MCF 10A (cell line): Measurements from ENCODE around the gene UBTD1. TPM values are rescaled to one million over a fixed set of nuclear protein-coding genes. Genes with fewer than 3 reads are reported as not detected.
A peak's percentile ranks its signal among the peaks of the same experiment; 100 is the strongest.

ENCODE experiments used
- BruUV-seq: library from RNA; stranded (reverse); fragments of 400-500 nt; replicated peaks from 2 replicates; lab custom pipeline; 2021; lab: Mats Ljungman, UMichigan
- CTCF ChIA-PET: fragments of 300-600 bp; sonication (Branson Sonifier 250); formaldehyde crosslinking; extraction: SDS; loops from one replicate; lab custom pipeline; 2021; ENCODE audit warnings: antibody characterized with exemption, inconsistent platforms; lab: Yijun Ruan, JAX
- POLR2A ChIA-PET: fragments of 300-600, 350-650 bp; sonication (Branson Sonifier 250); formaldehyde crosslinking; extraction: SDS; loops from one replicate; lab custom pipeline; 2020; ENCODE audit warnings: antibody characterized with exemption, inconsistent platforms; lab: Yijun Ruan, JAX
- DNase-seq: peaks from one replicate; pipeline ENCODE4 v3.0.0-alpha.2; 2018; ENCODE audit not compliant: unreplicated experiment
- H3K27ac Mint-ChIP-seq: one replicate; pipeline ENCODE4 v1.8.0; 2022; ENCODE audit warnings: mild to moderate bottlenecking, low read depth, mixed read lengths; ENCODE audit not compliant: unreplicated experiment
- H3K27me3 Mint-ChIP-seq: one replicate; pipeline ENCODE4 v1.8.0; 2022; ENCODE audit warnings: mixed read lengths; ENCODE audit not compliant: insufficient read depth, unreplicated experiment
- H3K36me3 Mint-ChIP-seq: one replicate; pipeline ENCODE4 v1.8.0; 2022; ENCODE audit warnings: mild to moderate bottlenecking, moderate library complexity, mixed read lengths; ENCODE audit not compliant: insufficient read depth, unreplicated experiment
- H3K4me1 Mint-ChIP-seq: one replicate; pipeline ENCODE4 v1.8.0; 2022; ENCODE audit warnings: mixed read lengths; ENCODE audit not compliant: insufficient read depth, unreplicated experiment
- H3K4me3 Mint-ChIP-seq: one replicate; pipeline ENCODE4 v1.8.0; 2022; ENCODE audit warnings: mild to moderate bottlenecking, moderate library complexity, mixed read lengths; ENCODE audit not compliant: unreplicated experiment
- H3K9me3 Mint-ChIP-seq: one replicate; pipeline ENCODE4 v1.8.0; 2022; ENCODE audit warnings: mixed read lengths; ENCODE audit not compliant: unreplicated experiment
- CTCF ChIP-seq: fragments of 200-600 bp; IDR thresholded peaks from one replicate; pipeline ENCODE4 v1.8.0; 2022; ENCODE audit warnings: antibody characterized with exemption, mild to moderate bottlenecking; ENCODE audit not compliant: unreplicated experiment
- intact Hi-C: fragments of 100-400 bp; cut with micrococcal nuclease; formaldehyde crosslinking; loops from 2 replicates; pipeline ENCODE4 v1.14.1; 2022
- total RNA-seq: library from RNA; stranded (reverse); gene quantifications from 2 replicates; pipeline ENCODE4 v1.2.3, GENCODE V29; 2022

UBTD1 gene
- total RNA-seq, 1 experiment from 2014 or later, result 7.2 TPM

GRCh38 chr10:97459111-97459510, 39.6 kb upstream of the UBTD1 start:
- Mint-ChIP-seq H3K27ac (no peak overlapping the region), H3K9me3 (no peaks in the 10 kb centered on the region), H3K4me1 (peaks cover 8% of the 10 kb centered on the region), H3K36me3 (peaks cover 93% of the 10 kb centered on the region), H3K4me3 (no peak overlapping the region), H3K27me3 (no peaks in the 10 kb centered on the region)
- TF ChIP-seq CTCF, result no peak
- ChIA-PET POLR2A (interaction anchor here (0.7 to 2.0 kb wide), 5 partner anchors 12 to 196 kb away, joined by 3 to 7 read pairs (median 3); partner anchors contain the start of gene ANKRD2), CTCF (interaction anchor here (1.1 to 9.9 kb wide), 3 partner anchors 107 to 154 kb away, joined by 3 to 204 read pairs (median 5); partner anchors contain the start of gene ANKRD2)
- no TSS peak for BruUV-seq
- no peak for DNase-seq
- intact Hi-C loops, result no loop called here

DNA sequence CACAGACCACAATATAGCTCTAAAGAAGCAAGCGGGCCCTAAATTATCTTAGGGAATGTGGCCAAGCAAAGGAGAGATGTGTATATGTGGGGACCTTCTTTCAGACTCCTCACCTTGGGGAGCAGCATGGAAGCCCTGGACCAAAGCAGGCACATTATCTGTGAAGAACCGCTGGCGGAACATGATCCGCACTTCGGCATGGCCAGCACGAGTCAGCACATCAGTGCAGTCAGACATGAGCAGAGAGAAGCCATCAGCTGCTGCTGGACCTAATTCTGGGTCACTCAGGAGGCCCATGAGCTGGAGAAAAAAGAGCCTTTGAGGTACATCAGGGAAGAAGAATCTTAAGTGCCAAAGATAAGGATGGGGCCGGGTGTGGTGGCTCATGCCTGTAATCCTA, 38.8 kb upstream of the UBTD1 start:
- H3K36me3 Mint-ChIP-seq, result peaks cover 95% of the 10 kb centered on the region
- H3K4me3 Mint-ChIP-seq, result no peak overlapping the region
- no peak overlapping the region for H3K27ac Mint-ChIP-seq
- no peaks in the 10 kb centered on the region for H3K9me3 Mint-ChIP-seq
- BruUV-seq, result no TSS peak
- intact Hi-C loops, result loop anchor here (5.0 kb wide), 1 partner anchor 112 kb away; the partner anchor contains the start of gene ANKRD2
- POLR2A ChIA-PET, result interaction anchor here (1.0 to 2.0 kb wide), 5 partner anchors 13 to 112 kb away, joined by 3 to 7 read pairs (median 3); partner anchors contain the start of gene ANKRD2
- H3K4me1 Mint-ChIP-seq, result peaks cover 10% of the 10 kb centered on the region
- no peak for TF ChIP-seq CTCF
- no peaks in the 10 kb centered on the region for H3K27me3 Mint-ChIP-seq
- CTCF ChIA-PET, result interaction anchor here (0.6 to 9.9 kb wide), 6 partner anchors 49 to 299 kb away, joined by 3 to 204 read pairs (median 4); partner anchors contain the start of gene ANKRD2
- DNase-seq, result no peak

- Mint-ChIP-seq H3K27ac (no peak overlapping the region), H3K4me1 (peaks cover 14% of the 10 kb centered on the region), H3K27me3 (no peaks in the 10 kb centered on the region), H3K4me3 (no peak overlapping the region), H3K9me3 (no peaks in the 10 kb centered on the region), H3K36me3 (peaks cover 98% of the 10 kb centered on the region)
- ChIA-PET POLR2A (interaction anchor here (0.9 to 2.0 kb wide), 3 partner anchors 35 to 148 kb away, joined by 5 to 7 read pairs (median 5); partner anchors contain the start of gene ANKRD2), CTCF (interaction anchor here (0.6 to 9.9 kb wide), 16 partner anchors 14 to 824 kb away, joined by 3 to 204 read pairs (median 4); partner anchors contain the start of genes ANKRD2 and HOGA1)
- BruUV-seq, result no TSS peak
- intact Hi-C loops, result loop anchor here (5.0 kb wide), 1 partner anchor 110 kb away; the partner anchor contains the start of gene ANKRD2
- TF ChIP-seq CTCF, result no peak
- DNase-seq, result no peak
Measured at GRCh38 chr10:97462309-97462708, 36.4 kb upstream of the UBTD1 start.

DNA sequence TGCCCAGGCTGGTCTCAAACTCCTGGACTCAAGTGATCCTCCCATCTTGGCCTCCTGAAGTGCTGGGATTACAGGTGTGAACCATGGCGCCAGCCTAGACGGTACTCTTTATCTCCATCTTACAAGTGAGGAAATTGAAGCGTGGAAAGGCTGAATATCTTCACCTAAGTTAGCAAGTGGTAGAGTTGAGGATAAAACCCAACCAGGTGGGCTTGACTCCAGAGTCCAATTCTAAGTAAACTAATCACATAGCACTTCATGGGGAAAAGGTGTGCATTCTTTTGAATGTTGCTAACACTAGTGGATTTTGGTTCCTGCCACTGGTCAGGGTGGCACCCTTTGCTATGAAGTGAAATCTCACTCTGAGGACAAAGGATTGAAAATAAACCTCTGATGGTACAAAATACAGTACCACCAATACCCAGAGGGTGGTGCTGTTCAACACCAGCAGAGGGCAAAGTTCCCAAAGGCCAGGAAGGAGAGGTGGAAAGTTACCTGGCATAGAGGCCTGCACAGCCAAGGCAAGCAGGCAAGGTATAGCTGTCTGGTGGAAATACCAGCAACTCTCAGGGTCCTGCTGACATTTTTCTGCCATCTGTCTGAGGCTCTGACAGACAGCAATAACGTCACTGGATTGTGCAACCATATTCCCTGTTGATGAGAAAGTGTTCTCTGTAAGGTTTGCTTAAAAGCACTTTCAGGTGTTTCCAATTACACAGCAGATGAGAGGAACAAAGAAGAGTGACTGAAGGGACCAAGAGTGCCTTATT, 35.2 kb upstream of the UBTD1 start:
- H3K4me1 Mint-ChIP-seq, result peaks cover 16% of the 10 kb centered on the region
- ChIA-PET POLR2A (interaction anchor here (0.5 to 4.9 kb wide), 9 partner anchors 34 to 186 kb away, joined by 3 to 37 read pairs (median 5); no protein-coding TSS in a partner anchor), CTCF (interaction anchor here (0.5 to 9.9 kb wide), 27 partner anchors 10 to 251 kb away, joined by 3 to 204 read pairs (median 5); partner anchors contain the start of genes ANKRD2 and UBTD1)
- peak overlapping the region; percentile 46 for H3K27ac Mint-ChIP-seq
- H3K27me3 Mint-ChIP-seq, result no peaks in the 10 kb centered on the region
- H3K9me3 Mint-ChIP-seq, result no peaks in the 10 kb centered on the region
- no TSS peak for BruUV-seq
- H3K36me3 Mint-ChIP-seq, result peaks cover 97% of the 10 kb centered on the region
- peak; percentile 79 for TF ChIP-seq CTCF
- H3K4me3 Mint-ChIP-seq, result no peak overlapping the region
- intact Hi-C loops, result loop anchor here (1.0 to 5.0 kb wide), 3 partner anchors 90 to 149 kb away; partner anchors contain the start of gene ANKRD2
- DNase-seq, result peak; percentile 74
